Measurements from ENCODE around the gene CENPM. TPM values are rescaled to one million over a fixed set of nuclear protein-coding genes. Genes with fewer than 3 reads are reported as not detected.

CENPM gene
- total RNA-seq, 1 donor from 2014 or later = not detected

GRCh38 chr22:41922328-41922727 lies 24.6 kb downstream of the CENPM start:
- H3K36me3 ChIP-seq = no peaks in the 10 kb centered on the region
- no peaks in the 10 kb centered on the region for H3K9me3 ChIP-seq
- no peak overlapping the region for H3K4me3 ChIP-seq
- no peak overlapping the region for H3K27ac ChIP-seq
- peaks cover 15% of the 10 kb centered on the region for H3K27me3 ChIP-seq
- peaks cover 2 to 9% of the 10 kb centered on the region in 2 donors for H3K4me1 ChIP-seq
- DNase-seq (ENCODE audit: low spot score in 2 of 2) = no peak
- intact Hi-C loops (cut with DNase I) = no loop called here
- TF ChIP-seq CTCF (IDR thresholded peaks at IDR 0.05) = no peak

- Histone ChIP-seq H3K4me3 (peak overlapping the region; percentile 47 to 72), H3K36me3 (no peaks in the 10 kb centered on the region), H3K27ac (no peak overlapping the region), H3K27me3 (peaks cover 6% of the 10 kb centered on the region), H3K4me1 (peaks cover 0 to 9% of the 10 kb centered on the region in 2 donors), H3K9me3 (no peaks in the 10 kb centered on the region)
- DNase-seq (ENCODE audit: low spot score in 2 of 2) = no peak
- no peak for TF ChIP-seq CTCF (IDR thresholded peaks at IDR 0.05)
- intact Hi-C loops (cut with DNase I) = no loop called here
Observed at GRCh38 chr22:41920271-41920976, 26.5 kb downstream of the CENPM start.

GRCh38 chr22:41919357-41920224 lies 27.4 kb downstream of the CENPM start:
- intact Hi-C loops (cut with DNase I) = no loop called here

GRCh38 chr22:41917903-41918791 lies 28.8 kb downstream of the CENPM start:
- Histone ChIP-seq H3K4me3 (no peak overlapping the region), H3K9me3 (no peaks in the 10 kb centered on the region), H3K36me3 (no peaks in the 10 kb centered on the region), H3K27ac (no peak overlapping the region), H3K4me1 (peaks cover 5 to 15% of the 10 kb centered on the region in 2 donors), H3K27me3 (peaks cover 18% of the 10 kb centered on the region)
- intact Hi-C loops (cut with DNase I) = no loop called here
- TF ChIP-seq CTCF (IDR thresholded peaks at IDR 0.05) = no peak
- peak in 1 of 2 donors; percentile 76 for DNase-seq (ENCODE audit: low spot score in 2 of 2)

More at GRCh38 chr22:41919357-41920224, 27.4 kb downstream of the CENPM start:
- Histone ChIP-seq H3K27me3 (peaks cover 10% of the 10 kb centered on the region), H3K4me3 (peak overlapping the region; percentile 47 to 72), H3K4me1 (peaks cover 5 to 15% of the 10 kb centered on the region in 2 donors), H3K9me3 (no peaks in the 10 kb centered on the region), H3K27ac (no peak overlapping the region), H3K36me3 (no peaks in the 10 kb centered on the region)
- DNase-seq (ENCODE audit: low spot score in 2 of 2) = peak in 1 of 2 donors; percentile 72
- no peak for TF ChIP-seq CTCF (IDR thresholded peaks at IDR 0.05)

GRCh38 chr22:41917375-41917902 lies 29.5 kb downstream of the CENPM start:
- Histone ChIP-seq H3K4me3 (no peak overlapping the region), H3K27me3 (peaks cover 24% of the 10 kb centered on the region), H3K36me3 (no peaks in the 10 kb centered on the region), H3K27ac (no peak overlapping the region), H3K9me3 (no peaks in the 10 kb centered on the region), H3K4me1 (peaks cover 5 to 15% of the 10 kb centered on the region in 2 donors)
- intact Hi-C loops (cut with DNase I) = no loop called here
- no peak for TF ChIP-seq CTCF (IDR thresholded peaks at IDR 0.05)
- DNase-seq (ENCODE audit: low spot score in 2 of 2) = no peak

Measured in ascending aorta (tissue), 2 donors.